Endothelial cell of umbilical vein (primary cell): ENCODE measurements around the gene EFNA5. TPM values are rescaled to one million over a fixed set of nuclear protein-coding genes. Genes with fewer than 3 reads are reported as not detected.

ENCODE experiments used
- BruUV-seq: library from RNA; stranded (reverse); fragments of 400-500 nt; replicated peaks from 2 replicates; lab custom pipeline; 2021; lab: Mats Ljungman, UMichigan
- CTCF ChIA-PET: fragments of 300-600, 350-600 bp; sonication (Branson Sonifier 250); formaldehyde crosslinking; loops from one replicate; lab custom pipeline; 2021; ENCODE audit warnings: antibody characterized with exemption, inconsistent platforms; lab: Charles Lee
- POLR2A ChIA-PET: fragments of 300-600, 350-600 bp; sonication (Branson Sonifier 250); formaldehyde crosslinking; loops from one replicate; lab custom pipeline; 2021; ENCODE audit warnings: antibody characterized with exemption, inconsistent platforms; lab: Charles Lee
- DNase-seq: peaks from one replicate; pipeline ENCODE4 v3.0.0-alpha.2; 2011; ENCODE audit warnings: low read depth, low spot score
- FAIRE-seq: peaks from 2 replicates; lab custom pipeline; 2011; peaks lifted over from hg19 to GRCh38; lab: Jason Lieb, UNC
- H2AFZ ChIP-seq: 2 replicates; pipeline ENCODE4 v1.6.0; 2012; ENCODE audit warnings: low read depth, low read length, control low read depth, inconsistent platforms
- H3K27ac ChIP-seq: 2 replicates; pipeline ENCODE4 v1.5.1; 2011; ENCODE audit warnings: low read depth, mild to moderate bottlenecking, control low read depth, low read length, moderate library complexity; ENCODE audit not compliant: insufficient read depth
- H3K27me3 ChIP-seq, 2 experiments: 2 replicates each; pipeline versions ENCODE4 v1.6.0 to v1.6.1; 2011; ENCODE audit warnings: low read length in 2 of 2, mixed read lengths in 1 of 2; ENCODE audit not compliant: control insufficient read depth in 2 of 2, insufficient read depth in 2 of 2
- H3K36me3 ChIP-seq, 2 experiments: 2 replicates in 1 of 2; 3 replicates in 1 of 2; pipeline ENCODE4 v1.5.1; 2011; ENCODE audit warnings: low read length in 2 of 2, mild to moderate bottlenecking in 1 of 2, moderate library complexity in 1 of 2; ENCODE audit not compliant: control insufficient read depth in 2 of 2, insufficient read depth in 2 of 2; ENCODE audit errors: extremely low read depth in 1 of 2
- H3K4me1 ChIP-seq: 3 replicates; pipeline ENCODE4 v1.5.1; 2011; ENCODE audit warnings: mild to moderate bottlenecking, low read length; ENCODE audit not compliant: control insufficient read depth, insufficient read depth; ENCODE audit errors: extremely low read depth
- H3K4me2 ChIP-seq: 2 replicates; pipeline ENCODE4 v1.6.1; 2011; ENCODE audit warnings: low read length, control low read depth, mixed read lengths; ENCODE audit not compliant: insufficient read depth
- H3K4me3 ChIP-seq, 3 experiments: fragments of 200-600 bp in 1 of 3; sonication (generic), shearing (Covaris generic) in 1 of 3; replicated peaks in 1 of 3; 2 replicates each; pipeline ENCODE4 v1.5.1; 2011 to 2016; ENCODE audit warnings: control low read depth in 3 of 3, low read length in 3 of 3, mild to moderate bottlenecking in 2 of 3, inconsistent platforms in 1 of 3, low read depth in 1 of 3, moderate library complexity in 1 of 3; ENCODE audit not compliant: insufficient read depth in 1 of 3
- H3K79me2 ChIP-seq: 2 replicates; pipeline ENCODE4 v1.6.0; 2012; ENCODE audit warnings: low read length, inconsistent platforms; ENCODE audit not compliant: control insufficient read depth, insufficient read depth
- H3K9ac ChIP-seq: replicated peaks from 2 replicates; pipeline ENCODE3; 2011; ENCODE audit warnings: low read length, control low read depth; ENCODE audit not compliant: insufficient read depth; ENCODE audit errors: extremely low read depth
- H3K9me1 ChIP-seq: replicated peaks from 3 replicates; pipeline ENCODE4 v1.6.0; 2011; ENCODE audit warnings: mild to moderate bottlenecking, low read length; ENCODE audit not compliant: control insufficient read depth, insufficient read depth; ENCODE audit errors: extremely low read depth
- H3K9me3 ChIP-seq: replicated peaks from 2 replicates; pipeline ENCODE4 v1.5.1; 2012; ENCODE audit warnings: low read length, inconsistent platforms; ENCODE audit not compliant: control insufficient read depth, insufficient read depth
- H4K20me1 ChIP-seq: replicated peaks from 2 replicates; pipeline ENCODE3; 2011; ENCODE audit warnings: mild to moderate bottlenecking, low read length; ENCODE audit not compliant: control insufficient read depth, insufficient read depth; ENCODE audit errors: extremely low read depth
- FOS ChIP-seq: IDR thresholded peaks from 2 replicates; pipeline ENCODE4 v1.6.1; 2011; ENCODE audit warnings: mild to moderate bottlenecking, low read length, moderate library complexity, borderline replicate concordance; ENCODE audit not compliant: insufficient read depth
- GATA2 ChIP-seq: IDR thresholded peaks from 2 replicates; pipeline ENCODE4 v1.7.0; 2011; ENCODE audit warnings: low read depth, mild to moderate bottlenecking, moderate library complexity, mixed read lengths, low read length; ENCODE audit not compliant: insufficient read length, insufficient read depth
- JUN ChIP-seq: IDR thresholded peaks from 2 replicates; pipeline ENCODE4 v1.6.1; 2011; ENCODE audit warnings: borderline replicate concordance, low read depth; ENCODE audit not compliant: insufficient read length, insufficient read depth
- dilution Hi-C: fragments of 300-500 bp; cut with MboI; formaldehyde crosslinking; loops from one replicate; pipeline ENCODE4 v1.15.0; 2019; ENCODE audit warnings: low sequenced_read_pairs; ENCODE audit not compliant: extremely low pct_ligation_motif_present
- intact Hi-C: fragments of 100-400 bp; cut with micrococcal nuclease; formaldehyde crosslinking; loops from one replicate; pipeline ENCODE4 v1.10.0; 2022
- polyA plus RNA-seq, 4 experiments: library from polyadenylated mRNA; depleted of rRNA in 3 of 4; stranded (reverse) in 3 of 4; unstranded in 1 of 4; fragments of >200 nt; gene quantifications; 2 replicates each; pipeline versions ENCODE4 v1.2.1 to v1.2.3, GENCODE V29; 2011 to 2012; ENCODE audit warnings: missing spikeins in 1 of 4
- total RNA-seq: library from RNA; stranded (reverse); gene quantifications from 2 replicates; pipeline ENCODE4 v1.2.3, GENCODE V29; 2021
- TF ChIP-seq, protein P1 (sequence below): IDR thresholded peaks from 2 replicates; pipeline ENCODE4 v1.6.1; 2011; ENCODE audit not compliant: insufficient read depth, insufficient read length
- TF ChIP-seq, protein P2 (sequence below), 2 donors: IDR thresholded peaks; 1 replicate in 1 of 2; 2 replicates in 1 of 2; pipeline ENCODE4 v1.5.1; 2011; ENCODE audit warnings: low read length in 2 of 2, mild to moderate bottlenecking in 2 of 2, moderate library complexity in 2 of 2, control low read depth in 1 of 2, inconsistent platforms in 1 of 2, low read depth in 1 of 2; ENCODE audit not compliant: insufficient read depth in 1 of 2; ENCODE audit errors: extremely low read depth in 1 of 2

EFNA5 gene
- total and polyA plus RNA-seq, 2 donors (not counting 3 experiments of a cell fraction or from before 2014, with no cell fraction given) = 13.6 to 22.1 TPM

DNA sequence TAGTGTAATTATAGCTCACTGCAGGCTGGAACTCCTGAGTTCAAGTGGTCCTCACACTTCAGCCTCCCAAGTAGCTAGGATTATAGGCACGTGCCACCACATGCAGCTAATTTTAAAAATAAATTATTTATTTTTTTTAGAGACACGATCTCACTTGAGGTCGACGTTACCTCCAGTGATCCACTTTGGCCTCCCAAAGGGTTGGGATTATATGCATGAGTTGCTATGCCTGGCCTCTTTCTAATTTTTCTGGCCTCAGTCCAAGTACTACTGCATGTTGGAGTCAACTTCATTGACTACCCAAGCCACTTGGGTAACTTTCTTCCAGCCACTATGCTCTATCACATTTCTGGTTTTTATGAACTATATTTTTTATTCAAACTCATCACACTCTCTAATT is 148.3 kb downstream of the EFNA5 start:
- H3K36me3 ChIP-seq = no peaks in the 10 kb centered on the region
- intact Hi-C loops = no loop called here
- H3K27ac ChIP-seq = no peak overlapping the region
- ChIA-PET POLR2A (no interaction called here), CTCF (interaction anchor here (1.5 kb wide), 1 partner anchor 50 kb away, joined by 3 read pairs; no protein-coding TSS in a partner anchor)
- no peaks in the 10 kb centered on the region for H3K9me1 ChIP-seq
- no TSS peak for BruUV-seq
- H3K79me2 ChIP-seq = no peaks in the 10 kb centered on the region
- DNase-seq (no peak), FAIRE-seq (no peak)
- no peak overlapping the region for H3K9ac ChIP-seq
- no peak overlapping the region for H2AFZ ChIP-seq
- no peaks in the 10 kb centered on the region for H3K4me1 ChIP-seq
- TF ChIP-seq, protein P1, sequence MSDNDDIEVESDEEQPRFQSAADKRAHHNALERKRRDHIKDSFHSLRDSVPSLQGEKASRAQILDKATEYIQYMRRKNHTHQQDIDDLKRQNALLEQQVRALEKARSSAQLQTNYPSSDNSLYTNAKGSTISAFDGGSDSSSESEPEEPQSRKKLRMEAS = no peak
- no peak for TF ChIP-seq FOS
- TF ChIP-seq, protein P2, sequence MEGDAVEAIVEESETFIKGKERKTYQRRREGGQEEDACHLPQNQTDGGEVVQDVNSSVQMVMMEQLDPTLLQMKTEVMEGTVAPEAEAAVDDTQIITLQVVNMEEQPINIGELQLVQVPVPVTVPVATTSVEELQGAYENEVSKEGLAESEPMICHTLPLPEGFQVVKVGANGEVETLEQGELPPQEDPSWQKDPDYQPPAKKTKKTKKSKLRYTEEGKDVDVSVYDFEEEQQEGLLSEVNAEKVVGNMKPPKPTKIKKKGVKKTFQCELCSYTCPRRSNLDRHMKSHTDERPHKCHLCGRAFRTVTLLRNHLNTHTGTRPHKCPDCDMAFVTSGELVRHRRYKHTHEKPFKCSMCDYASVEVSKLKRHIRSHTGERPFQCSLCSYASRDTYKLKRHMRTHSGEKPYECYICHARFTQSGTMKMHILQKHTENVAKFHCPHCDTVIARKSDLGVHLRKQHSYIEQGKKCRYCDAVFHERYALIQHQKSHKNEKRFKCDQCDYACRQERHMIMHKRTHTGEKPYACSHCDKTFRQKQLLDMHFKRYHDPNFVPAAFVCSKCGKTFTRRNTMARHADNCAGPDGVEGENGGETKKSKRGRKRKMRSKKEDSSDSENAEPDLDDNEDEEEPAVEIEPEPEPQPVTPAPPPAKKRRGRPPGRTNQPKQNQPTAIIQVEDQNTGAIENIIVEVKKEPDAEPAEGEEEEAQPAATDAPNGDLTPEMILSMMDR (IDR thresholded peaks at IDR 0.05; ENCODE audit: extremely low read depth in 1 of 2, insufficient read depth in 1 of 2, low read depth in 1 of 2, low read length in 2 of 2) = no peak
- no peak for TF ChIP-seq GATA2
- TF ChIP-seq JUN = no peak
- H3K4me3 ChIP-seq = no peak overlapping the region
- no peaks in the 10 kb centered on the region for H3K9me3 ChIP-seq
- dilution Hi-C loops = no loop called here
- no peak overlapping the region for H3K4me2 ChIP-seq
- H4K20me1 ChIP-seq = no peaks in the 10 kb centered on the region
- no peaks in the 10 kb centered on the region for H3K27me3 ChIP-seq
